ENCODE results near the gene VOPP1. TPM values are rescaled to one million over a fixed set of nuclear protein-coding genes. Genes with fewer than 3 reads are reported as not detected.

The VOPP1 gene
- total RNA-seq, 2 experiments from 2014 or later = 64.9 to 67.2 TPM

Other genes with a start within 250 kb of the VOPP1 start
- gene LANCL2, start 207.2 kb downstream of the VOPP1 start, total RNA-seq = 1 to 10 TPM; 6.3 to 7.0 TPM

Measured in activated CD4-positive, alpha-beta memory T cell treated with anti-CD3 and anti-CD28 coated beads for 36 hours (primary cell).